Pulmonary artery endothelial cell (primary cell): Measurements from ENCODE around the gene ZNF516. TPM values are rescaled to one million over a fixed set of nuclear protein-coding genes. Genes with fewer than 3 reads are reported as not detected.
A peak's percentile ranks its signal among the peaks of the same experiment; 100 is the strongest.

Source experiments
- DNase-seq: peaks from one replicate; pipeline ENCODE4 v3.0.0-alpha.2; 2011; ENCODE audit warnings: low read depth, low spot score
- total RNA-seq: library from RNA; depleted of rRNA; stranded (reverse); fragments of >200 nt; gene quantifications from 2 replicates; pipeline ENCODE4 v1.2.3, GENCODE V29; 2014

Gene ZNF516
- total RNA-seq, 1 donor from 2014 or later = 10.0 TPM

DNA sequence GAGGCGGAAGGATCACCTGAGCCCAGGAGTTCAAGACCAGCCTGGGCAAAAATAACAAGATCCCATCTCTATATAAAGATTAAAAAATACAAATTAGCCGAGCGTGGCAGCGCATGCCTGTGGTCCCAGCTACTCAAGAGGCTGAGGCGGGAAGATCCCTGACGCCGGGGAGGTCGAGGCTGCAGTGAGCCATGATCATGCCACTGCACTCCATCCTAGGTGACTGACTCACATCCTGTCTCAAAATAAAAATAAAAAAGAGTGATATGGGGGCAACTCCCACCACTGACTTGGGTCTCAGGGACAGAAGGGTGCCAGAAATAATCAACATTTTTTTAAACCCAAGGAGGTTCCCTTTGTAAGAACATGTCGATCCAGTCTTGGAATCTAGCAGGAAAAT, 37.6 kb downstream of the ZNF516 start:
- no peak for DNase-seq

DNA sequence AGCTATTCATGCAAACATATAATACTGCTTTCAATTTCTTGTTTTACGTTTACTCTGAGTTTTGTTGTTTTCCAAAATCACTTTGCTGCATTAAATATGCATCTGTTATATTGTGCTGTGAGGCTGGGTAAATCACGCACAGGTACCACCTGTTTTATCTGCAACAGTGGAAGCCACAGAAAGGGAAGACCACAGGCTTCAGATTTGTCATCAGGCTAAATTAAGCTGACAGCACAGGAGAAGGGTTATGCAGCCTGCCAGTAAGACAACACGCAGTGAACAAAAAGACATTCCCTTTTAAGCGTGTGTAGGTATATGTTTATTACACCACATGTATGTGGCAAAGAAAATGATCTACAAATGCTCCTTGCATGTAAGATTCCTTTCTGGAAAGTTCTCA, 38.2 kb downstream of the ZNF516 start:
- no peak for DNase-seq

DNA sequence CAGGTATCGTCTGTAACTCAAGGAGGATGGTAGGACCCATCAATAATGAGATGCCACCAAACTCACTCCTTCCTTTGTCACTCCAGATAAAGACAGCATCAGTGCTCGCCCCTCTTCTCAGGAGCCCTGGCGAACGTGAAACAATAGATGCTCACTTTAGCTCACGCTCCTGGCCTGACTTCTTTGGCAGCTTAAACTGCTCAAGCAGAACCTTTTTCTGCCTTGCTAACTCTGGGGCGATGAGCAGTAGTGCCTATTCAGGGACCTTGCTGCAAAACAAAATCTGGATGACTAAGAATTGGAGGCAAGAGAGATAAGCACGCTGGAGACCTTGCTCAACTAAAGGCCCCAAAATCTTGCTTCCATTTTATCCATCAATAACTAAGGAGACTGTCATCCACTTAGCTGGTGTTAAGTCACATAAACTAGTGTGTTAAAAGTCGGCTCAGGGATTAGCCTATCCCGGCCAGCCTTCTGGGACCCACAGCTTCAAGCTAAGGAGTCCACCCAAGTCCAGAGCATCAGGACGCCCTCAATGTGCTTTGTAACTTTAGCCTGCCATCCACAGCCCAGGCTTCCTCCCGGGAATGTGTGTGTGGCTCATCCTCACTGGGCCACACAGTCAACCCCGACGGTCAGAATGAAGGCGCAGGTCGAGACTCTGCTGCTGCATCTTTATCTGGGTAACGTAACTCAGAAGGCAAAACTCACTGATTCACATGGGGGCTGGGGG, 38.9 kb downstream of the ZNF516 start:
- no peak for DNase-seq

DNA sequence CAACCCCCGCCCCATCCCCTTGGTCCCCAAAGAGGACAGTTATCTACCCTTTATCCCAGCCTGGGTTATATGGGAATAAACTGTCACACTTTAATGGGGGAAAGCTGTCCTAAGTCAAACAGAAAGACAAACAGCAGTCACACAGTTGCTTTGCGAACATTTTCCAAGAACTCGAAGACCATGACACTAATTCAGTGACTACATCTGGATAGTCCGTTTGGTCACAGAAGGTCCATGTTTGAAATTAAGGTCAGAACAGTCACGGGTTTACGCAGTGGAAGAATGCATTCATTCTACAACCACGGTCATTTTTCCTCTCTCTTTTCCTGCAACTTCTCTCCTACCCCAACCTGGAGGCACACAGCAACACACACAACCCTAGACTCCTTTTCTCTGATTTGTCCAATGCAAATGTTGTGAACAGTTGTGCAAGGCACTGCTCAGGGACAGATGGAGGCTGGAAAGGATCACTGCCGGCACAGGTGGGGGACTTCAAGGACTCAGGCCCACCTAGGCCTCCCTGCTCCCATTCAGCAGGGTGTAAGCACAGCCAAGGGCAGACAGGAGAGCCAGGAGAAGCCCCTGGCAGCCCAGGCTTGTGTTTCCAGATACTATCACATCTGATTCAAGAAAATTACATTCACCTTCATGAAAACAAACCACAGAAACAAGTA, 39.9 kb downstream of the ZNF516 start:
- no peak for DNase-seq

DNA sequence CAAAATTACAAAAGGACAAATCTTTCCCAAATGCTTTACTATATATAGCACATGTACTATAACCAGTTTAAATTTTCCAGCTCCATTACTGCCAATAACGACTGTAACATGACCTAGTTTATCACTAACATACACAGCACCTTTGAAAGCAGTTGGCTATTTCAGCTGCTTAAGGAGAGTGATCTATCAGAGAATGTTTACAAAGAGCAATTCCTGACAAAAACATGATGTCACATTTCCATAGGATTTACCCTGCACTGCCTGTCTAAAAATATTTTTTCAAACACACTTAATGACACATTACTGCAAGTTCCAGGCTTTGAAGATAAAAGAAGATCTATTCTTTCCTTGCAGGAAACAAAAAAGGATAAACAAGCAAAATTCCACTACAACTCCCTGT, 40.6 kb downstream of the ZNF516 start:
- no peak for DNase-seq

DNA sequence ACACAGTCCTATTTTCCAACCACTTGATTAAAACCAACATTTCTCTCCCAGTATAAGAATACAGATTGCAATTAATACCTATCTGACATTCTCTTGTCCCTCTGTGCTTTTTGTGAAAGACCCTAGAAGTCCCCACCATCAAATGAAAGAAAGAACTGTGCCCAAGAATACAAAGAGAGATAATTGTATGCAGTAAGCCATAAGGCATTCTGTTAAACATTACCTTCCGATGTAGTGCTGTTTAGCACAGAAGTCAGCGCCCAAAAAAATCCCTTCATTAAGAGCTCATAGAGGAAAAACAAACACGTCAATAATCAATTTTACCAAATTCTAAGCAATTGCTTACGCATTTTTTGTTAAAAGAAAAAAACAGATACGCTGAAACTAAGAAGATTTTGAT, 41.1 kb downstream of the ZNF516 start:
- DNase-seq = no peak

DNA sequence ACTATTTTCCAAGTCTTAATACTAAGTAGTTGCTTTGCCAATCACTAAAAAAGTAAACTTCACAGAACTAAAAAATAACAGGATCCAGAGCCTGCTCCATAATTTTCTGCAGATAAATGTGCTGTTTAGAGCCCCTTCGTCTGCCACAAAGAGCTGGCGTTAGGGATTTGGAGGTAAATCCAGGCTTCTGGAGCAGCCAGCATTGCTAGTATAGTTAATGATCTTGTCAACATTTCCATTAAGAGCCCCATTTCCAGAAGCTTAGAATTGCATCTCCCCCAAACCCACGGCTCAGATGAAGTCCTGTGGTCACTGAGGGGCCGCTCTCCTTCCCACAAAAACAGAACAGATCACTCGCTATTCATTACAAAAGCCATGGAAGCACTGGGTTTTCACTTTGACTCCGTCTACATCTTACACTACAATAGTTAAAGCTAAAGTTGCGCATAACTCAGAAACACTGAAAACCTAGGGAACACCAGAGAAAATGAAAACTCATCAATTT, 41.9 kb downstream of the ZNF516 start:
- no peak for DNase-seq

DNA sequence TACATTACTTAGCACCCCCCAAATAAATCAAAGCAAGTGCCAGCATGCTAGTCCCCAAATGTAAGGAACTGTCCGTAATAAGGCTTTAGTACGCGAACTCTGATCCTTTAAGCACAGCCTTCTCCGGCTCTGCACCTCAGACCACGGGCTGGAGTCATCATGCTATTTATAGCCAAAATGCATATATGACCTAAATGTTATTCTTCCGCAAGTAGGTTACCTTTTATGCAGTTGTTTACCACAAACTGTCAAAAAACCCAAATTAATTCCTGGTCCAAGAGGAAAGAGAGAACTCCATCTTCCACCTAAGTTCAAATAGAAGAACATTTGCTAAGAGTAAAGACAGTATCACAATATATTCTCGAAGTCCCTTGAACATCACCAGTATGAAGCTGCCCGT, 42.7 kb downstream of the ZNF516 start:
- DNase-seq = no peak

DNA sequence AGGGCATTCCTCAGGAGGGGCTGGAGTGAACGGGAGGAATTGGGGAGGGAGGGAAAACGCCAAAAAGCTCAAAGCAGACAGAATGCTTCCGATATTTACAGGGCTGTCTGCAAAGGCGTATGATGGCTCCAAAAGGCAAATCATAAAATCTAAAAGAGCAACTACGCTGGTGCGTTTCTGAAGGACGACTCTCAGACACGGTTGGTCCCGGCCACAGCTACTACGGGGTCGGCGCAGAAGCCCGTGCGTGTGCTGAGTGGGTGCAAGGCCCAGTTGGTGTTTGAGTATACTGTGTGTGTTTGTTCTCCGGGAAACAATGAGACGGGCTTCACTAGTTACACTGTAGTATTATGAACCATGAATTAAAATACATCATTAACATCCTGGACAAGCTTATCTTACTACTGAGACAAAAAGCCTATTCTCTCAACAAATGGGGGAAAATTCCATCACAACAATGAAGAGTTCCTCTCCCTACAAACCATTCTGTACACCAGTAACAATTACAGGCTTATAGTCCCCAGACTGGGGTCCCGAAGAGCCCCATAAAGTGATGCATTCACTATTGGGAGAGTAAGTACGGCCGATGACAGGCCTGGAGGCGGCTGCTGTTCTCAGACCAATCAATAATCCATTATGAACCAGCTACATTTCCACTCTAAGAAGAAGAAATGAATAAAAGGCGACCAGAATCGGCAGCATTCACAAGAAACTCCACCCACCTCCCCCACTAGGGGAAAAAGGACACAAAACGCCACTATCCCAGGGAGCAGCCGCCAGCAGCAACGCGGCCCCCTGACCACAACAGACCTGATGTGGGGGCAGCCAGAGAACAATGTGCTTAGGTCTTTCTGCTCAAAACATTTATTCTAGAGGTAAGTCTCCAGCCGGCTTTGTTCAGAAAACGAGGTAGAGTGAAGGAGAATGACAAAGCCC, 43.4 kb downstream of the ZNF516 start:
- no peak for DNase-seq

DNA sequence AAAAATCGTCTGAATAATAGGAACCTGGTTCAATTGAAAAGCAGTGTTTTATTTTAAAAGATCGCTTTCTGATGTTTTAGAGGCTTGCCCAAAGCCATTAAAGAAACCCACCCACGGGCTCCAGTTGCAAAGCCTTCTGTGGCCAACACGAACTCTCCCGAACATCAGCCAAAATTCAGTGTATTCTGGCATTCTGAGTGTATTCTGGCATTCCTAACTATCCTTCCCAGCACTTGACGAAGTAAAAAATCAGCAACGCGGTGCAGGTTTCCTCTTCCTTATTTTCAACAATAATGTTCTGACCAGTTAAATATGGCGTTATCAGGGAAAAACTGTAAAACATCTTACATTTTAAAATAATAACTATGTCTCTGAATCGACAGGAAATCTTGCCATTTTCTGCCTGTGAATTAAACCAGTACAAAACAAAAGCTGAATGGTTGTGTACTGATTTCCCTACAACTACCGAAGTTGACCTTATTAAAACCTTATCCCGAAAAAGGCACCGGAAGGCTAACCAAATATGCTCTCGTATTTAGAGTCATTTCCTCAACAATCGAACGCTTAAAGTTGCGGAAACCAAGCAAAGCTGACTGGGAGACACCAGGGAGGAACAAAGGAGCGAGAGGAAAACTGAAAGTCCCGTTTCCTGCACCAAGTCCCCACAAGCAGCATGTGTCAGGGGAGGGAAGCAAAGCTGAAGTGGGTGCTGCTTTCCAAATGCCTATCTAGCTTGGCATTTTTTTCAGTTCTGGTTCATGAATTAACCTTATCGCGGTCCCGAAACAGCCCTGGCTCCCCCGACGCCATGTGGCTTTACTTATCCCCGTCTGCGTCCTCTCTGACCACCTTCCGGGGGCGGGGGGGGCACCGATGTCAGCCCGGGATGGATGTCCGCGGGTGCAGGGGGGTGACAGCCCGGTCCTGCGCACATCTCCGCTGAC, 44.3 kb downstream of the ZNF516 start:
- peak; percentile 26 for DNase-seq

DNA sequence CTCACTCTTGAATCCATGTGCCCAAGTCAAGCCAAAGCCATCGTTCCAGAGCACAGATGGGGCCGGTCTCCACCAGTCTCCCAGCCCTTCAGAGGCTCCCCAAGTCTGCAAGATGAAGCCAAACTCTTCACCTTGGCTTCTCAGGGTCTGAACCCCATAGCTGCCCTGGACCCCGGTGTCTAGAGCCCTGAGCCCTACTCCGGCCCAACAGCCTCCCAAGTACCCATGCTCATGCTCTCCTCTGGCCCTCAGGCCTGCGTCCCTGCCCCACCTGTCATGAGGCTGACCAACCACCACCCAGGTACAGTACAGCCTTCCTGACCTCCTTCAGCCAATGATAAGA, 46.0 kb downstream of the ZNF516 start:
- DNase-seq = no peak

DNA sequence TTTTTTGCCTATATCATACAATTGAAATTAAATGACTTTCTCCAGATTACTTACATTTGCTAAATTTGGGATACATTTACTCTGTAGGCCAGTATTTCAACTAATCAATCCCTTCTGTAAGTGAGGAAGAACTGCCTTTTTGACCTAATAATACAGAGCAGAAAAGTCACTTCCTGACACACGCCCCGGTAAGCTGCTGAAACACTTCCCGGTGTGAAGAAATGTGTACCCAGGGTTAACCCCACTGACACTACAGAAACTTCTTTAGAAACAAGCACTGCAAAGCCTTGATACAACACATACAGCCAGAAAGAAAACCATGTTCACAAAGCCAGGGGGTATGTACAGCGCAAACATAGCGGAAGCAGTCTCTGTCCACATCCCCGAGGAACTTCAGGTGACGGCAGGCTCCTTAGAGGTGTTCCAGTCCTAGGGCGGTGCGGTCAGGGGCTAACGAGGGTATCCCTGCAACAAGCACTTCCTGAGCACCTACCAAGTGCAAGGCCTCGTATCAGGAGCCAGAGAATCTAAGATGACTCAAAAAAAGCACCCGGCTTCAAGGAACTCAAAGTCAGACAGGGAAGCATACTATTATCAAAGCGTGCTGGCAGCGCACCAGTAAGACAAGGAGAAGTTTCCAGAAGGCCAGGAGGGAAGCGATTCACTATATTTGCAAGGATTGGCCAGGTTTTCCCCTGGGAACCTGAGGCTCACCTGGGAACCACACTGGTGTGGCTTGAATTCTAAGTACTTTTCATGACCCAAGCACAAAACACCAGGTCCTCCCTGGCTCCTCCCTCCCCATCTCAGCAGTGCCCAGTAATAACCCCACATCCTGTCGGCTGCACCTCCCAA, 46.6 kb downstream of the ZNF516 start:
- no peak for DNase-seq

DNA sequence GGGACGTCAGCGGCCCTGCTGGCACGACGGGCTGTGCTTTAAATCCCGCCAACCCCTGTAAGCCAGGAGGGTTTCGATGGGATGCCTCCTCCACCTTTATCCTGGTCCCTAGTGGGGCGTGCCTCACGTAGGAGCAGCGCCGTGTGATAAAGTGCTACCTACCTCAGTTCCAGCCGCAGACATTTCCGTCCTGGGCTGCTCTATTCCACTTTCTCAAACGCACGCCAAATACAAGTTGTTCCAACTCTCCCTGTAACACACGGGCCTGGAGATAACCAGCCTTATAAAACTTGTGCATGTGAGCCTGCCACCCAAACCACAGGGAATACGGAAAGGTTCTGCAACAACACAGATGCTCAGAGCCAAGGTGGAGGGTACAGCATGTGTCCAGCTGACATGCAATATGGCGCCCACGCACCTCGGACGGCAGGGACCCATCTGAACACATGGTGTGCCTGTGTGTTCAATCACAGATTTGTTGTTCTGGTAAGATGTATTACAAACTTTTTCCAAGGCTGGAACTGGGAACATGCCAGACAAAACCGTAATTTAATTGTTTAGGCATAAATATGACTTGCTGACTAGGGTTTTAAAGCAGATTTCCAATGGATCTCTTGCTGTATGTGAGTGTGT, 47.7 kb downstream of the ZNF516 start:
- DNase-seq = no peak

DNA sequence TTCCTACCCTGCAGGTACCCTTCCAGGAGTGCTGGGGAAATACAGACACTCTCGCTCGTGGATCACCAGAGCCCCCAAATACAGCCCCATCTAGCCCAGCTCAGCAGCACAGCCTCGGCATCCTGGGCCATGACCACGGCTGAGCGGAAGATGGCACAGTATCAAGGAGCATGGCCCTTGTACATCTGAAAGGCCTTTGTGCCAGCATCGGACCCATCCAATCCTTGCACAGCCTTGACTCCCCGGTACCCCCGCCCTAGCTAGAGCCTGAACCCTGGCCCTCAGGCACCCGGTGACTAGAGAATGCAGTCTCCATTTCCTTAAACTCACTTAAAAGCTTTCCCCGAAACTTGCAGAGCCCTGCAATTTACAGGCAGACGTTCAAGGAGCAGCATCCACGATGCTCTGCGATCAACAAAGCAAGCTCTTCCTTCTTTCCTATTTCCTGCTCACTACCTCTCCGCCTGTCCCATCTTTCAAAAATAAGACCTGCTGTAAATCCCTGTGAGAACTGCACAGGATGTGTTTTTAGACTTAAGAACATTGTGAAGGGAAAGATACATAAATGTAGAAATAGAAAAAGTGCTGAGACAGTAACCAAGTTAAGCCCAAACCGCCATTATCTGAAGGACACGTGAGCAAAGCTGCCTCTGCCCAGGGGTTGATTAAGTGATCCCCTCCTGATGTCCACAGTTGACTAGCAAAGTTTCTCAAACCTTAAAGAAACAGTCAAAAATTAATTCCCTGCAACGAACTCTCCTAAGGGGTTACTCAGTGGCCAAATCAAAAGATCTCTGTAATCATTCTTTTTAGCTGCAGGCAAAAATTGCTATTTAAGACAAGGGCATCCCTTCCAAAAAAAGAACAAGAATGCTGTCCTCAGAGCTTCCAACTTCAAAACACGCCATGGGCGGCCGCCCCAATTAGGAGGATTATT, 48.5 kb downstream of the ZNF516 start:
- no peak for DNase-seq

DNA sequence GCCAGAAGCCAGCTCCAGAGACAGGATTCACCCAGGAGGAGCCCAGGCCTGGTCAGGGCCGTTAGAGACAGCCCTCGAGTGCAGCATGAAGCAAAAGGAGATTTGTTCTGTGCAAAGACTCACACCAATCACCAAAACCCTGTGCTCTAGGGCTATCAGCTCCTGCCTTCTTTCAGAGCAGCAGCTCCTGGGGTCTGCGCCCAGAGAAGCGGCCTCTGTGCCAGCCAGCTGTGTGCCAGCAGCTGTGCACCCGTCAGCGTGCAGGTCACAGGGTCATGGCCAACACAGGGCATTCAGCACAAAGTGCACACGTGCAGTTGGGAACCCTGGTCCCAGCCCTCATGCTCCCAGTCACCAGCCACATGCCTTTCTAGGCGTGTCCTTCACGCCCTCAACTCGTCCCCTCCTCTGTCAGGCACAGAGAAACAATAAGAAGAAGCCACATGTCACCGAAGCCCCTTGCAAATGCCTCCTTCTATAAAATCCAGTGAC, 49.3 kb downstream of the ZNF516 start:
- DNase-seq = no peak

DNA sequence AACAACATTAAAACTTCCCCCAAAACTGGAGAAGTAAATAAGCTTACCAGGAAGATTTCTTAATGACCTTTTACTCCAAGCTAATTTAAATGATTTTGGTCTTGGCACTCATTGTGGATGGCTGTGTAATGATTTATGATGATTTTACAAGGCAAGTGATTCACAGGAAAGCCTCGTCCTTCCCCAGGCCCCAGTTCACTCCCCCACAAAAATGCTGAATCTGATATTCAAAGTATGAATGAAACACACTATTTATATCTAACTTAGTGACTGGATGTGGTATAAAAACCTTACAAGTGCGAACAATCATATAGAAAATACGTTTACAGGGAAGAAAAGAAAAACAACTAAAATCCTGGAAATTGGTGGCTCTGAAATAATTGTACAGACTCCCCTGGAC, 49.8 kb downstream of the ZNF516 start:
- no peak for DNase-seq

DNA sequence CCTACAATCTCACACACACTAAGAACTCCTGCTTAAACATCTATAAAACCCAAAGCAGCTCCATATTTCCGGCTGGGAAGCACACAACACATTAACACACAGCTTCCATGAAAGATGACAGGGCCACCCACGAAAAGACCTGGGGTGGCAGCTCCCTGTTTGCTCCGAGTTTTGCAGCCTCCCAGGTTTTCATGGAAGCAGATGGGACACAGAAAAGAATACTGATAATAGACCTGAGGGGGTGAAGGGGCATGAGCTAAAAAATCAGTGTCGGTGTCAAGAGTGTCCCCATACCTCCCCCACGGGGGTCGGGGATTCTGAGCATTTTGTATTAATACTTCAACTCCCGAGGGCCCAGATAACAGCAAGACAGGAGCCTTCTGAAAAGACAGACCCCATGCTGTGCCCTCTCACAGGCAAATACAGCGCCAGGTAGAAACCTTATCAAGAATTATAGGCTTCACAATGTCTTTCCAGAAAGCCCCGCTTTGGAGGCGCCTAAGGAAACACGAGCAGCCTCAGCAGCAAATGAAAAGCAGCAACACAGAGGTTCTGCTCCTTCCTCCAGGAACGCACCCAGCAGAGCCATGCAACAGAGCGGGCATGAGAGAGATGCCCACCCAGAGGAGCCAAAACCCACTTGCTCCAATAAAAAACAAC, 50.5 kb downstream of the ZNF516 start:
- no peak for DNase-seq
